Stimulated activated CD4-positive, alpha-beta T cell treated with anti-CD3 and anti-CD28 coated beads, Interleukin-4, amount 100 ng/mL, for 4 hours (primary cell): Measurements from ENCODE around the gene DNM3.

Experiments used
- DNase-seq, 2 experiments: peaks; one replicate each; pipeline ENCODE4 v3.0.0-alpha.2; 2020

DNM3 gene

GRCh38 chr1:172382990-172383389, 541.7 kb downstream of the DNM3 start:
- no peak for DNase-seq

DNA sequence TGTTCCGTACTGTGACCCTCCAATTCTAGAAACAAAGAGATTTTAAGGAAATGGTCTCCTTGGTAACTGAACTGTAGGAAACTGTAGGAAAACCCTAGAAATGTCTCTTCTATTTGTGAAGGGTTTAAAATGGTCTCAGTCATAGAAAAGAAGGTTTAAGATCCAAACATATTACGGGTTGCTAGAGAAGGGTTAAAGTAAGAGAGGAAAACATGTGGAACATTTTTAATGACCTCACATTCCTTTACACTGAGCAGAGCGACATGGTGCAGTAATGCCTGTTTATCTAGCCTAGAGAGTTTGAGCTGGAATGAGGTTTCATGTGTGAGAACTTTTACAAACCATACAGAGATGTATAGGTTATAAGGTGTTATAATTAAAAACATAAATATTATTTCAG, 542.2 kb downstream of the DNM3 start:
- no peak for DNase-seq

GRCh38 chr1:172384656-172385055, 543.4 kb downstream of the DNM3 start:
- DNase-seq: no peak

- DNase-seq: no peak
These were observed 544.7 kb downstream of the DNM3 start for GRCh38 chr1:172386046-172386445.

- DNase-seq: no peak
These were observed 547.2 kb downstream of the DNM3 start for GRCh38 chr1:172388490-172388889.

DNA sequence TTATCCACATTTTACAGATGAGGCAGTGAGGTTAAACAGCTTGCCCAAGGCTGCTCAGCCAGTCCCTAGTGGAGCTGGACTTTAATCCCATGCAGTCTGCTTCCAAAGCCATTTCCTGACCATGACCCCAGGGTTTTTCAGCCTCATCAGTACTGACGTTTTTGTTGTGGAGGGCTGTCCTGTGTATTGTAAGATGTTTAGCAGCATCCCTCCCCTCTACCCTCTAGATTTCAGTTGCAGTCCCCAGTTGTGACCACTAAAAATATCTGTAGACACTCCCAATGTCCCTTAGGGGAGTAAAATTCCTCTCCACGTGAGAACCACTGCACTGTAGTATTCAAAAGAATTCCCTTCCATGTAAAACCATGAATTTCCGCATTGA, 549.0 kb downstream of the DNM3 start:
- no peak for DNase-seq

GRCh38 chr1:172390683-172391551, 549.6 kb downstream of the DNM3 start:
- DNase-seq: no peak

- DNase-seq: no peak
These were observed 550.7 kb downstream of the DNM3 start for GRCh38 chr1:172391976-172392375.

- DNase-seq: no peak
These were observed 552.1 kb downstream of the DNM3 start for GRCh38 chr1:172393354-172393753.

DNA sequence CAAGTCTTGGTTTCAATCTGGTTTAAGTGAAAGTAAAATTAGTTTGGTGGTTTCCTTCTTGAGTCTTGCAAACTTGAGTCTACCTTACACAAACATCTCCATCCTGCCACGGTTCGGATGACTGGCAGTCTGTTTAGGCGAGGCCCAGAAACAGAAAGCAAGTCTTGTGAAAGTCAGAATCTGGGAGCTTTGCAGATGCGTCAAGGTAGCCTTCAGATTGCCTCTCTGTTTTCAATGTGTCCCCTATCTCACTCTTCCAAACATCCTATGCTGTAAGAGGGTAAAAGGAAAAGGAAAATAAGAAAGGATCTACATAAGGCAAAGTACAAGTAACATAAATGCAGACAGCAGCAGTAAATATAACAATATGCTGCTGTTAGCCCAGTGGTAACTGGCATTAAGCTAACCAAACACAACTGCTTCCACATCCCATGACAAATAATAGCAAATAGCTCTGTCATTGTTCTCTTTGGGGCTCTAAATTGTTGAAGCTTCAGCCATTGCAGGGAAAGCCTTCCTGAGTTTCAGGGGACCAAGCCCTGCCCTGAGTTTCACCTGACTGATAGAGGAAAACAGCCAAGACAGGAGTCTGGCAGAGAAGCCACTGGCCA, 552.9 kb downstream of the DNM3 start:
- peak; percentile 48 to 71 for DNase-seq

DNA sequence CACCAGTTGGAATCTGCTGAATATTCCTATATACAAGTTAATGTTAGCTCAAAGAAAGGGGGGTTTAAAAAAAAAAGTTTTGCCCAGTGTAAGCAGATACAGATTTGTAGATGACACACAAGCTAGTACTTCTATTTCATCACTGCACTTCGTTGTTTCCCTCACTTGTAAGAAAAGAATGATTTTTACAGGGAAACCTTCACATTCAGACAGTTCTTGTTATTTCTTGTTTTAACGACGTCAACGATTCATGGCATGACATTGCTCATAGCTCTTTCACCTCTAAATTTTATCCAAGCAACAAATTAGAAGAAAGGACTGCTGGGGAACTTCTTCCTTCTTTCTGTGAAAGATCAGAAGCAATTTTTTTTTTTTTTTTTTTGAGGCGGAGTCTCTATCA, 553.5 kb downstream of the DNM3 start:
- DNase-seq: no peak

DNA sequence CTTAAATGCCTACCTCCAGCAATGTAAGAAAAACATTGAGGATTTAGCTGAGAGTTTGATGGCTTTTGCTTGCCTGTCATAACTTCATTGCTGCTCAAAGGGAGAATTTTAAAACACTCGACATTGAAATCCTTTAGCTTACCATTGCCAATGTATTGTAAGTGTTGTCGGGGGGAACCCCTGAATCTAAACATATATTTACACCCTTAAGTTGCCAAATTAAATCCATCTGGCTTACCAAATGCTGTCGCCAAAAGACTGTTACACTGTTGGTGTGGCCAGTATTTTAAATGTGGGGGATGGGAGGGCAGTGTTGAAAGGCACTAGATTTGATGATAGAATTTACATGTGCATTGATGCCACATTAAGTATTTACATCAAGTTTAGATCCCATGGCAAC, 554.3 kb downstream of the DNM3 start:
- DNase-seq: no peak

DNA sequence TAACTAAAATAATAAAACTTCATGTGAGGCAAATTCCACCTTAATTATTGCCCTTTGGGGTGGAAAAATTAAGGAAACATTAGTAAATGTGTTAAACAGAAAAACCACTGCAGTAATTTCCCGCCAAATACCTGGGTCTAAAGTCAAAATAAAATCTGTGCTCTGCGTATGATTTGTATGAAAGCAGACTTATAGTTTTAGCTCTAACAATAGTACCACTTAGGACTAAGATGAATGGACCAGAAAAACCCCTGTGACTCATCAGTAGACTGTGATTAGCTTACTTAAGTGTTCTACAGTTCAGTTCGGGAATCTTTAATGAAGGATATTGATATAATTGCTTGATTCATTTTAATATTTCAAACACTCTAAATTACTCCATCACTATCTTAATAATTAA, 555.9 kb downstream of the DNM3 start:
- DNase-seq: no peak

DNA sequence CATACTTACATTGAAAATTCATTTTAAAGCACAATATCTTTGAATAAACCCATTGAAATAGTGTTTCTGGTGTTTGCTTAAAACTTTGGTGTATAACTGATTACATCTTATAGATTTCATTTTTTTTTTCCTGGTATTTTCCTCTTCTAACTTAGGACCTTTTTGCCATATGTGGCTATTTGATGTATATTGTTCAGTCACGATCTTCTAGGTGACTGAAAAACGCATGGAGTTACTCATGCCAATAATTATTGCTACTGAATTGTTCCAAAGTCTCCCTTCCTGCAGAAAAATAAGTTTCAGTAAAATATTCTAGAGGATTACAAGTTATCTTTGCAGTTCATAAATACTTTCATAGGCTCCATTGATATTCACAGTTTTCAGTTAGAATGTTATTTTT, 556.3 kb downstream of the DNM3 start:
- no peak for DNase-seq

- no peak for DNase-seq
These were observed 556.9 kb downstream of the DNM3 start for GRCh38 chr1:172398193-172398592.

GRCh38 chr1:172398970-172399755, 557.9 kb downstream of the DNM3 start:
- peak in 1 of 2 experiments; percentile 17 for DNase-seq

DNA sequence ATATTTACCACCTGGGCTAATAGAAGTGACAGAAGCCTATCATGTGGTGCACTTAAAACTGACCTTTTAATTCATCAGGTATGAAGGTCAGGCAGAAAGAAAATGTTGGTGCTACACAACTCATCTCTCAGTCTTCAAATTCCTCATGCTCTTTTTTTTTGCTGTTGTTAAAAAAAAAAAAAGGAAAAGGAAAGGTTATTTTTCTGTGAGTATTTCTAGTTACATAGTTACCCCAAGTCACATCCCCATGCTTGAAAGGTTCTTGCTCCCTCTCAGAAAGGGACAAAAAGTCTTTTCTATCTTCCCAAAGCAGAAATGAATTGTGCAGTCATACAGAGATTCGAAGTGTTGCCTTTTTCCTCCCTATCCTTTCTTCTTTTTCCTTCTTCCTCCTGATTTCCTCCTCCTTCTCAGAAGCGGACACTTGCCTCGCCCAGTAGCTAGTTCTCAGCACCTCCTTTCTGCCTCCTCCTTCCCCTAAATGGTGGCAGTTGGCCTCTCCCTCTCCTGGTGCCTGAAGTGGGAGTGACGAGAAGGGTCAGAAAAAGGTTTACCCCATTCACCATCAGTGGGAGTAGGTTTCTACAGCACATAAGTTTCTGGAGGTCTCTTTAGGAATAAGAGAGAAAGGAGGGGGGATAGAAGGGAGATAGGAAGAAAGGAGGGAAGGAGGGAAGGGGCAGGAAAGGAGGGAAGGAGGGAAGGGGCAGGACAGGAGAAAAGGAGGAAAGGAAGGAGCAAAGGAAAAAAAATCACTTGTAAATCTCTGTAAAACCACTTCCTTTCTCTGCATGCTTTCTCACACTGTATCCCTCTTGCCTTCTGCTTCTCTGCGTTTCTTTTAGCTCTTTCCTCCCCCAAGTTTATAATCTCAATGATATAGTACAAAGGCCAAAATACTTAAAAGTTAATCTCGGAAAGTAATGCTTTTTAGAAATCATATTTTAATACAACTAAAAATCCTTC, 558.7 kb downstream of the DNM3 start:
- no peak for DNase-seq

GRCh38 chr1:172400722-172401105, 559.4 kb downstream of the DNM3 start:
- DNase-seq: no peak

GRCh38 chr1:172401477-172401876, 560.2 kb downstream of the DNM3 start:
- DNase-seq: no peak

DNA sequence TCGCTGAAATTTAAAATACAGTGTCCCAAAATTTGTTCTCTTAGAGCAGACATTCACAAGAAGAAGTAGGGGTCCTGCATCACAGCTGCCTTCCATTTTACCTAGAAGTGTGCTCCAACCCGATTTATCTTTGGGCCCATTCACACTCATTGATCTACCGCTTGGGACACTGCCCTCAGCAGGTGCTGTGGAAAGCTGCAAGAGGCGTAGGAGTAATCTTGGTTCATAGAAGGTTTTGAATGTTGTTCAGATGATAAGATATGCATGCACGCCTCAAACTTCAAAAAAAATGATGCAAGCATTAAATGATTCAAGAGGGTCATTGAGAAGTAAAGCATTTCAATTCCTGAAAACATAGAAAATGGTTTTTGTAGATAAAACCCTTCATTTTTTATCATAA, 560.6 kb downstream of the DNM3 start:
- no peak for DNase-seq

GRCh38 chr1:172402878-172403569, 561.7 kb downstream of the DNM3 start:
- DNase-seq: no peak

DNA sequence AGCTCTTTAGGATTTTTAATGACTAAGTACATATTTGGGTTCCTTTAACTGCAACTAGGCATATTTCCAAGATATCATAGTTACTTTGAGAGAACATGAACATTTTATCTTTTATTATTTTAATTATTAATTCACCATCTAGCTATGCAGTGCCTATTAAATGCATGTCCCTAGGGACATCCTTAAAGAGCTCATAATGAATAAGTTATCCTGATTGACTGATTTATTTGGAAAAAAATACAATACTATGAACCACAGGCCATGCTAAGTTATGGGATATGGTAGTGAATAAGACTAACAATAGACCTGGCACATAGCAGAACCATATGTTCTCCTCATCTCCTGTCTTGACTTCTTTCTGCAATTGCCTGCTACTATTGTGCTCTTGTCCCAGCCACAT, 562.8 kb downstream of the DNM3 start:
- no peak for DNase-seq
